Mesendoderm (in vitro differentiated cells): ENCODE results near the gene NDC1.

Experiments
- DNase-seq: peaks from one replicate; pipeline ENCODE4 v3.0.0; 2013
- H2AK5ac ChIP-seq: 2 replicates; pipeline ENCODE4 v1.6.1; 2013; ENCODE audit warnings: low read length, inconsistent platforms
- H2BK120ac ChIP-seq: 2 replicates; pipeline ENCODE4 v1.6.1; 2013; ENCODE audit warnings: low read depth, mild to moderate bottlenecking, low read length, moderate library complexity, mixed read lengths
- H2BK15ac ChIP-seq: replicated peaks from 2 replicates; pipeline ENCODE4 v1.6.1; 2013; ENCODE audit warnings: low read depth, mild to moderate bottlenecking, moderate library complexity
- H2BK5ac ChIP-seq: 2 replicates; pipeline ENCODE4 v1.6.1; 2013; ENCODE audit warnings: low read length, inconsistent platforms
- H3K18ac ChIP-seq: 2 replicates; pipeline ENCODE4 v1.6.1; 2013; ENCODE audit warnings: mild to moderate bottlenecking, low read length, mixed read lengths
- H3K23ac ChIP-seq: one replicate; pipeline ENCODE4 v1.6.1; 2013; ENCODE audit warnings: low read length
- H3K27ac ChIP-seq: 2 replicates; pipeline ENCODE4 v1.5.1; 2013; ENCODE audit warnings: low read depth, mild to moderate bottlenecking, inconsistent platforms, low read length, moderate library complexity
- H3K27me3 ChIP-seq: 2 replicates; pipeline ENCODE4 v1.6.1; 2013; ENCODE audit warnings: low read length, control low read depth, mild to moderate bottlenecking, inconsistent platforms; ENCODE audit not compliant: insufficient read depth, poor library complexity
- H3K36me3 ChIP-seq: 2 replicates; pipeline ENCODE4 v1.6.1; 2013; ENCODE audit warnings: low read length, inconsistent platforms; ENCODE audit not compliant: control insufficient read depth, insufficient read depth
- H3K4ac ChIP-seq: one replicate; pipeline ENCODE4 v1.6.1; 2013; ENCODE audit warnings: low read depth, mild to moderate bottlenecking, low read length, moderate library complexity
- H3K4me1 ChIP-seq: 2 replicates; pipeline ENCODE4 v1.6.1; 2013; ENCODE audit warnings: low read depth, low read length, inconsistent platforms; ENCODE audit not compliant: control insufficient read depth
- H3K4me2 ChIP-seq: 2 replicates; pipeline ENCODE4 v1.6.1; 2013; ENCODE audit warnings: low read length
- H3K4me3 ChIP-seq: 2 replicates; pipeline ENCODE4 v1.5.1; 2013; ENCODE audit warnings: mild to moderate bottlenecking, low read length
- H3K56ac ChIP-seq: one replicate; pipeline ENCODE4 v1.6.1; 2013; ENCODE audit warnings: low read length
- H3K79me1 ChIP-seq: 2 replicates; pipeline ENCODE4 v1.6.1; 2013; ENCODE audit warnings: low read length, inconsistent platforms
- H3K79me2 ChIP-seq: 2 replicates; pipeline ENCODE4 v1.6.1; 2013; ENCODE audit warnings: mild to moderate bottlenecking, low read length; ENCODE audit not compliant: control insufficient read depth, insufficient read depth
- H3K9ac ChIP-seq: 2 replicates; pipeline ENCODE4 v1.6.1; 2013; ENCODE audit warnings: low read length, inconsistent platforms
- H4K5ac ChIP-seq: one replicate; pipeline ENCODE4 v1.6.1; 2013; ENCODE audit warnings: low read length
- H4K8ac ChIP-seq: one replicate; pipeline ENCODE4 v1.6.1; 2013; ENCODE audit warnings: low read depth, mild to moderate bottlenecking, control low read depth, low read length, moderate library complexity
- WGBS: extraction: QIAGEN DNeasy Blood & Tissue Kit; methylation state at CpG from one replicate; pipeline ENCODE4 v1.1.7; 2013; ENCODE audit warnings: low lambda C conversion rate, missing lambda C conversion rate; ENCODE audit not compliant: insufficient coverage; ENCODE audit errors: extremely low coverage; 5-methylcytosine and 5-hydroxymethylcytosine counted together

Gene NDC1

DNA sequence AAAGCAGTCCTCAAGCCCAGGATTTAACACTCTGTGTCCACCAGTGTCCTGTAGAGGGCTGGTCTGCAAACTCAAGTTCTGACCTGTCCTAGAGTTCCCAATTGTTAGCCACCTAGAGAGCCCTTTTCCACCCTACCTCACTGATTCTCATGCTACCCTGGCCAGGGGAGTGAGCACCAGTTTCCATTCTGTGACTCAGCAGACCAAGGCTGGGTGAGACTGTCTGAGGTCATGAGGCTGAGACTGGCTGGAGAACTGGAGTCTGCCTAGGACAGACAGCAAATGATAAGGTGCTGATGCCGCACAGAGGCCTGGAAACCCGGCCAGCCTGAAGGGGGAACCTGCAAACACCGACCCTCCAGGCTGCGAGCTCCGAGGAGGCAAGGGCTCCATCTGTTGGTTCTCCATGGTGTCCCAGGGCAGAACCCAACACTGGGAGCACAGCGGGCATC lies 112.8 kb downstream of the NDC1 start:
- no peak overlapping the region for H2BK5ac ChIP-seq
- no peak overlapping the region for H3K4ac ChIP-seq
- no CpG with 5 or more reads among the region's 6 CpGs for WGBS
- no peaks in the 10 kb centered on the region for H3K36me3 ChIP-seq
- peak; percentile 83 for DNase-seq
- no peak overlapping the region for H2BK15ac ChIP-seq
- H3K4me2 ChIP-seq: no peak overlapping the region
- no peak overlapping the region for H2BK120ac ChIP-seq
- H4K8ac ChIP-seq: no peak overlapping the region
- H3K79me1 ChIP-seq: peaks cover 13% of the 10 kb centered on the region
- H3K23ac ChIP-seq: no peak overlapping the region
- no peak overlapping the region for H3K56ac ChIP-seq
- no peak overlapping the region for H2AK5ac ChIP-seq
- no peak overlapping the region for H4K5ac ChIP-seq
- H3K9ac ChIP-seq: no peak overlapping the region
- H3K27me3 ChIP-seq: no peaks in the 10 kb centered on the region
- no peak overlapping the region for H3K27ac ChIP-seq
- peaks cover 7% of the 10 kb centered on the region for H3K79me2 ChIP-seq
- H3K4me1 ChIP-seq: no peaks in the 10 kb centered on the region
- H3K18ac ChIP-seq: no peak overlapping the region
- no peak overlapping the region for H3K4me3 ChIP-seq

DNA sequence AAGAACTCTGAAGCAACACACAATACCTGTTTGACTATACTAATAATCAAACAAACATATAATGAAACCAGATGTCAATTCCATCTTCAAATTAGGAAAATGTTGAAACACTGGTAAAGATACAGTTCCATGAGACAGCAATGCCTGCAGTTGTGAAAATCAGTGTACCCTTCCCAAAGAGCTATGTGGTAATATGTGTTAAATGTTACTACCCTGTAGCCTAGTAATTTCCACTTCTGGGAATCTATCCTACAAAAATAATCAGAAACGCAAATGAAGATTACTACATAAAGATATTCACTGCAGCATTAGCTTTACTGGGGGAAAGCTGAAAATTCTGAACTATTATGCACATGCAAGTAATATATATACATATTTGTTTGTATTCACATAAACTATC lies 116.1 kb downstream of the NDC1 start:
- Histone ChIP-seq H3K4me1 (no peaks in the 10 kb centered on the region), H3K9ac (no peak overlapping the region), H3K4ac (no peak overlapping the region), H2AK5ac (no peak overlapping the region), H4K8ac (no peak overlapping the region), H3K36me3 (no peaks in the 10 kb centered on the region), H4K5ac (no peak overlapping the region), H3K4me3 (no peak overlapping the region), H3K23ac (no peak overlapping the region), H2BK15ac (no peak overlapping the region), H3K27ac (no peak overlapping the region), H3K79me1 (peaks cover 12% of the 10 kb centered on the region), H3K18ac (no peak overlapping the region), H2BK5ac (no peak overlapping the region), H2BK120ac (no peak overlapping the region), H3K56ac (no peak overlapping the region), H3K4me2 (no peak overlapping the region), H3K79me2 (peaks cover 3% of the 10 kb centered on the region), H3K27me3 (no peaks in the 10 kb centered on the region)
- WGBS: no CpG with 5 or more reads among the region's 1 CpG
- DNase-seq: no peak

- Histone ChIP-seq H4K5ac (no peak overlapping the region), H3K4me2 (no peak overlapping the region), H2AK5ac (no peak overlapping the region), H3K36me3 (no peaks in the 10 kb centered on the region), H3K27ac (no peak overlapping the region), H3K4me3 (no peak overlapping the region), H2BK5ac (no peak overlapping the region), H3K79me2 (peaks cover 3% of the 10 kb centered on the region), H3K4ac (no peak overlapping the region), H2BK120ac (no peak overlapping the region), H3K9ac (no peak overlapping the region), H2BK15ac (no peak overlapping the region), H3K4me1 (peaks cover 2% of the 10 kb centered on the region), H4K8ac (no peak overlapping the region), H3K56ac (no peak overlapping the region), H3K23ac (no peak overlapping the region), H3K79me1 (peaks cover 13% of the 10 kb centered on the region), H3K18ac (no peak overlapping the region), H3K27me3 (no peaks in the 10 kb centered on the region)
- no peak for DNase-seq
- WGBS: no CpG with 5 or more reads among the region's 4 CpGs
These were observed 117.0 kb downstream of the NDC1 start for GRCh38 chr1:53721088-53721487.

DNA sequence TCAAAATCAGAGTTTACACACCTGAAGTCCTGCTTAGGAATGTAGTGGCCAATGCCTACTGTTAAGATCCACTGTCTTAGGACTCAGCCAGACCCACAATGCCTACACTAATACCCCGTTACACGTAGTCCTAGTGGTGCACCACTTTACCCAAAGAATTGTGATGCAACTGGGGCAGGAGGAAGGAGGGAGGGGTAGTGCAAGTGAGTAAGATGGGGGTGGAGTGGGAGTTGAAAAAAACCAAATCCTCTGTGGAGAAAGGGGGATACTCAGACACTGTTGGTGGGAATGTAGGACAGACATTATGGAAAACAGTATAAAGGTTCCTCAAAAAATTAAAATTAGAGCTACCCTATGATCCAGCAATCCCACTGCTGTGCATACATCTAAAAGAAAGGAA lies 118.6 kb downstream of the NDC1 start:
- Histone ChIP-seq H3K36me3 (no peaks in the 10 kb centered on the region), H2AK5ac (no peak overlapping the region), H3K79me1 (peaks cover 15% of the 10 kb centered on the region), H3K79me2 (peaks cover 2% of the 10 kb centered on the region), H3K18ac (no peak overlapping the region), H2BK5ac (no peak overlapping the region), H2BK15ac (no peak overlapping the region), H3K4ac (no peak overlapping the region), H3K4me1 (peaks cover 8% of the 10 kb centered on the region), H3K4me2 (no peak overlapping the region), H3K27ac (no peak overlapping the region), H3K23ac (no peak overlapping the region), H3K27me3 (no peaks in the 10 kb centered on the region), H4K5ac (no peak overlapping the region), H3K56ac (no peak overlapping the region), H3K9ac (no peak overlapping the region), H2BK120ac (no peak overlapping the region), H4K8ac (no peak overlapping the region), H3K4me3 (no peak overlapping the region)
- DNase-seq: no peak
- no CpG with 5 or more reads among the region's 2 CpGs for WGBS

GRCh38 chr1:53718443-53718842 lies 119.7 kb downstream of the NDC1 start:
- Histone ChIP-seq H2BK120ac (no peak overlapping the region), H3K4me3 (no peak overlapping the region), H3K18ac (no peak overlapping the region), H2AK5ac (no peak overlapping the region), H3K23ac (no peak overlapping the region), H3K4me1 (peaks cover 8% of the 10 kb centered on the region), H3K27ac (no peak overlapping the region), H3K79me2 (no peaks in the 10 kb centered on the region), H2BK5ac (no peak overlapping the region), H4K8ac (no peak overlapping the region), H3K27me3 (no peaks in the 10 kb centered on the region), H2BK15ac (no peak overlapping the region), H3K36me3 (no peaks in the 10 kb centered on the region), H3K9ac (no peak overlapping the region), H3K4ac (no peak overlapping the region), H3K4me2 (no peak overlapping the region), H4K5ac (no peak overlapping the region), H3K56ac (no peak overlapping the region), H3K79me1 (peaks cover 12% of the 10 kb centered on the region)
- WGBS: no CpG with 5 or more reads among the region's 2 CpGs
- no peak for DNase-seq

DNA sequence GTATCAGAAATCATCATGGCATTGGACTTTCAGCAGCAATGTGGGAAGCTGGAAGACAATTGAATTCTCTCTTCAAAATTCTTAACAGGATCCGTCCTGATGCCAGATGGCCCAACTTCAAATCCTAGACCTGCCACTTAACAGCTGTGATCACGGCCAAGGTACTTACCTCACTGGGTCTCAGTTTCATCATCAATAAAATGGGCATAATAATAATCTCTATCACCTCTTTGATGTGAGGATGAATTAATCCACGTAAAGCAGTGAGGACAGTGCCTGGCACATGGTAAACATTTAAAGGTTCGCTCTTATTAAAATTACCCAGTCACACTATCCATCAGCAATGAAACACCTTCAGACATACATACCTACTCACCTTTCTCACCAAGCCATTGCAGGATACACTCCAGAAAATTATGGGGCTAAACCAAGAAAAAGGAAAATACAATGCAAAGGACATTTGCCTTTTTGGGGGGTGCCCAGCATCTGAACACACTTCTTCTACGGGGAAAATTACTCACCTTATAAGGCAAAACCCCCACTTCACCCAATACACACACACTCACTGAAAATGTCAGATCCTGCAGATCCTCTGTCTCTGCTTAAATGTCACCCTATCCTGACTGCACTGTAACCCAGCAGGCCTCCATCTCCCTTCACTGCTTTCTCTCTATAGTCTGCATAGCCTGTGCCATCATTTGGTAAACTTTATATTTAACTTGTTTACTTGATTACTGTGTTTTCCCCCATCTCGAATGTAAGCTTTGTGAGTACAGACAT lies 120.9 kb downstream of the NDC1 start:
- no peak overlapping the region for H2AK5ac ChIP-seq
- no peak overlapping the region for H4K5ac ChIP-seq
- no peak for DNase-seq
- H3K4ac ChIP-seq: no peak overlapping the region
- no peaks in the 10 kb centered on the region for H3K27me3 ChIP-seq
- no peak overlapping the region for H3K18ac ChIP-seq
- no peak overlapping the region for H3K56ac ChIP-seq
- no peak overlapping the region for H3K27ac ChIP-seq
- peaks cover 8% of the 10 kb centered on the region for H3K4me1 ChIP-seq
- no peak overlapping the region for H3K23ac ChIP-seq
- H3K36me3 ChIP-seq: no peaks in the 10 kb centered on the region
- H3K4me2 ChIP-seq: no peak overlapping the region
- WGBS: no CpG with 5 or more reads among the region's 6 CpGs
- no peak overlapping the region for H2BK120ac ChIP-seq
- no peak overlapping the region for H3K9ac ChIP-seq
- no peak overlapping the region for H4K8ac ChIP-seq
- peaks cover 17% of the 10 kb centered on the region for H3K79me1 ChIP-seq
- no peak overlapping the region for H2BK15ac ChIP-seq
- H3K79me2 ChIP-seq: no peaks in the 10 kb centered on the region
- no peak overlapping the region for H3K4me3 ChIP-seq
- no peak overlapping the region for H2BK5ac ChIP-seq
